Breast epithelium (tissue), 4 donors: ENCODE data around the gene PSME4. TPM values are rescaled to one million over a fixed set of nuclear protein-coding genes. Genes with fewer than 3 reads are reported as not detected.

ENCODE experiments used
- DNase-seq, 2 donors: peaks; one replicate each; pipeline ENCODE4 v3.0.0-alpha.2; 2019; ENCODE audit warnings: low spot score in 2 of 2
- H3K27ac ChIP-seq, 2 donors: fragments of 200-600 bp; sonication (generic) in 1 of 2; one replicate each; pipeline ENCODE4 v1.5.1; 2016 to 2019; ENCODE audit warnings: mild to moderate bottlenecking in 1 of 2
- H3K27me3 ChIP-seq, 2 donors: fragments of 200-600 bp; sonication (generic) in 1 of 2; one replicate each; pipeline versions ENCODE4 v1.5.1 to v1.6.0; 2017 to 2019; ENCODE audit warnings: control low read depth in 1 of 2, mild to moderate bottlenecking in 1 of 2
- H3K36me3 ChIP-seq: fragments of 200-600 bp; one replicate; pipeline ENCODE4 v1.5.1; 2019
- H3K4me1 ChIP-seq, 2 donors: fragments of 200-600 bp; sonication (generic); one replicate each; pipeline ENCODE4 v1.5.1; 2016 to 2019; ENCODE audit warnings: control low read depth in 1 of 2
- H3K4me3 ChIP-seq, 3 donors: fragments of 200-600 bp; sonication (generic); 1 replicate in 2 of 3; 2 replicates in 1 of 3; pipeline ENCODE4 v1.5.1; 2016 to 2019; ENCODE audit warnings: mild to moderate bottlenecking in 3 of 3, moderate library complexity in 2 of 3
- H3K9me3 ChIP-seq, 2 donors: fragments of 200-600 bp; sonication (generic) in 1 of 2; one replicate each; pipeline ENCODE4 v1.5.1; 2016 to 2019; ENCODE audit warnings: control low read depth in 1 of 2
- CTCF ChIP-seq, 3 donors: fragments of 450-650 bp; IDR thresholded peaks; one replicate each; pipeline ENCODE4 v1.5.1; 2016 to 2017; ENCODE audit warnings: antibody characterized with exemption in 3 of 3, mild to moderate bottlenecking in 3 of 3, moderate library complexity in 3 of 3
- POLR2A ChIP-seq: fragments of 450-650 bp; IDR thresholded peaks from one replicate; pipeline ENCODE4 v1.6.1; 2016; ENCODE audit warnings: antibody characterized with exemption, mild to moderate bottlenecking, moderate library complexity
- POLR2AphosphoS5 ChIP-seq, 3 donors: sonication (generic); formaldehyde crosslinking; IDR thresholded peaks; one replicate each; pipeline ENCODE4 v1.6.1; 2017; ENCODE audit warnings: antibody characterized with exemption in 3 of 3
- intact Hi-C: fragments of 100-400 bp; cut with DNase I; formaldehyde crosslinking; loops from one replicate; pipeline ENCODE4 v1.15.1; 2023; ENCODE audit warnings: low total_unique reads
- total RNA-seq, 3 donors: library from RNA; depleted of rRNA; stranded (reverse); fragments of >200 nt; gene quantifications; one replicate each; pipeline ENCODE4 v1.1.0, GENCODE V29; 2016

Gene PSME4
- total RNA-seq, 3 donors from 2014 or later = 45.3 to 176 (median 75.1) TPM

GRCh38 chr2:54009549-54009948 lies 38.8 kb upstream of the PSME4 start:
- Histone ChIP-seq H3K27me3 (no peaks in the 10 kb centered on the region), H3K4me3 (no peak overlapping the region), H3K36me3 (no peaks in the 10 kb centered on the region), H3K4me1 (no peaks in the 10 kb centered on the region), H3K9me3 (no peaks in the 10 kb centered on the region), H3K27ac (no peak overlapping the region)
- DNase-seq = no peak
- intact Hi-C loops = no loop called here
- TF ChIP-seq POLR2AphosphoS5 (IDR thresholded peaks at IDR 0.05) (no peak), CTCF (IDR thresholded peaks at IDR 0.05) (no peak), POLR2A (no peak)

DNA sequence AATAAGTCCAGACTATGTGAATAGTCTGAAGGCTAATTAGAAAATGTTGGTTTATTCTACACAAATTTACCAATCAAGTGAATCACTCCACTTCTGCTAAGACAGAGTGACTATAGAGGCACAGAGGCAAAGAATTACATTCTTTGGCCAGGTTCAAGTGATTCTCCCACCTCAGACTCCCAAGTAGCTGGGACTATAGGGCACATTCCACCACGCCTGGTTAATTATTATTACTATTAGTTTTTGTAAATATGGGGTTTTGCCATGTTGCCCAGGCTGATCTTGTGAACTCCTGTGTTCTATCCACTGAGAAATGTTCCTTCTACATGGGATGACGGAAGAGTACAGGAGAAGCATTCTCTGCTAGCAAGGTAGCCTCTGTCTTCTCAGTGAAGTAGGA lies 37.6 kb upstream of the PSME4 start:
- no peak for TF ChIP-seq CTCF (IDR thresholded peaks at IDR 0.05)
- no peak for TF ChIP-seq POLR2A
- no peak for TF ChIP-seq POLR2AphosphoS5 (IDR thresholded peaks at IDR 0.05)
- Histone ChIP-seq H3K27me3 (no peaks in the 10 kb centered on the region), H3K4me1 (no peaks in the 10 kb centered on the region), H3K4me3 (no peak overlapping the region), H3K9me3 (no peaks in the 10 kb centered on the region), H3K36me3 (no peaks in the 10 kb centered on the region), H3K27ac (no peak overlapping the region)
- intact Hi-C loops = no loop called here
- no peak for DNase-seq

- no peak for DNase-seq
- no peak overlapping the region for H3K27ac ChIP-seq
These were observed 29.7 kb upstream of the PSME4 start for GRCh38 chr2:54000524-54000923.

DNA sequence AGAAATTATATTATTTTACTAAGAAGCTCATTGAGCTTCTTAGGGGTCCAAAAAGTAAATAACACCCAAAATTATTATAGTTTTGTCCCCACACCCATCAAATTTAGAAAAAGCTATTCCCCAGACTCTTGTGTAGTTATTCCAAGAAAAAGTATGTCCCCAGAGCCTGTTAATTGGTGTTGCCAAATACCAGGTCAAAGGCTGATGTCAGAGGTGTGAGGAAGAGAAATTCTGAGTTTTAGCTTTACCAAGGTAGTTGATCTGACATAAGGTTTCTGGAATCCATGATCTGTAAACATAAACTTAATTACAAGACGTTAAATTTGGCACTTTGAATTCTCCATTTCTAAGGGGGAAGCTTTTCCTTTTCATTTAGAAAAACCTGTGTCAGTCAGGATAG lies 29.3 kb upstream of the PSME4 start:
- TF ChIP-seq POLR2AphosphoS5 (IDR thresholded peaks at IDR 0.05) (no peak), CTCF (IDR thresholded peaks at IDR 0.05) (no peak), POLR2A (no peak)
- intact Hi-C loops = no loop called here
- no peaks in the 10 kb centered on the region for H3K4me1 ChIP-seq
- no peak for DNase-seq
- H3K36me3 ChIP-seq = no peaks in the 10 kb centered on the region
- H3K27me3 ChIP-seq = no peaks in the 10 kb centered on the region
- no peaks in the 10 kb centered on the region for H3K9me3 ChIP-seq
- H3K27ac ChIP-seq = no peak overlapping the region
- no peak overlapping the region for H3K4me3 ChIP-seq

More at GRCh38 chr2:54000524-54000923, 29.7 kb upstream of the PSME4 start:
- H3K4me3 ChIP-seq = no peak overlapping the region
- TF ChIP-seq POLR2AphosphoS5 (IDR thresholded peaks at IDR 0.05) (no peak), POLR2A (no peak), CTCF (IDR thresholded peaks at IDR 0.05) (no peak)
- intact Hi-C loops = no loop called here
- H3K36me3 ChIP-seq = no peaks in the 10 kb centered on the region
- no peaks in the 10 kb centered on the region for H3K27me3 ChIP-seq
- H3K4me1 ChIP-seq = no peaks in the 10 kb centered on the region
- H3K9me3 ChIP-seq = no peaks in the 10 kb centered on the region

GRCh38 chr2:53998834-53999233 lies 28.0 kb upstream of the PSME4 start:
- intact Hi-C loops = no loop called here

More at GRCh38 chr2:53998834-53999233, 28.0 kb upstream of the PSME4 start:
- no peaks in the 10 kb centered on the region for H3K36me3 ChIP-seq
- no peaks in the 10 kb centered on the region for H3K4me1 ChIP-seq
- no peaks in the 10 kb centered on the region for H3K9me3 ChIP-seq
- no peak for DNase-seq
- H3K4me3 ChIP-seq = no peak overlapping the region
- H3K27ac ChIP-seq = no peak overlapping the region
- no peaks in the 10 kb centered on the region for H3K27me3 ChIP-seq
- TF ChIP-seq CTCF (IDR thresholded peaks at IDR 0.05) (no peak), POLR2A (no peak), POLR2AphosphoS5 (IDR thresholded peaks at IDR 0.05) (no peak)
